ACC112 (cell line): ENCODE measurements around the gene EI24.
"Not testable (repeated sequence)": the region's sequence is repeated elsewhere in the genome, so short reads cannot be mapped to it uniquely, and the experiment has no call there.

Source experiments
- H2AFZ ChIP-seq: fragments of 200-600 bp; sonication (generic); one replicate; pipeline ENCODE4 v1.6.0; 2017; ENCODE audit warnings: antibody characterized with exemption, low read length; ENCODE audit not compliant: unreplicated experiment
- H3K27ac ChIP-seq: fragments of 200-600 bp; sonication (generic); 2 replicates; pipeline ENCODE4 v1.5.1; 2014; ENCODE audit warnings: low read depth, mild to moderate bottlenecking, antibody characterized with exemption, low read length, moderate library complexity
- H3K27me3 ChIP-seq: fragments of 200-600 bp; sonication (generic); 2 replicates; pipeline ENCODE4 v1.6.1; 2014; ENCODE audit warnings: mild to moderate bottlenecking, antibody characterized with exemption, low read length, moderate library complexity, mixed read lengths; ENCODE audit not compliant: insufficient read depth
- H3K36me3 ChIP-seq: fragments of 200-600 bp; sonication (generic); 2 replicates; pipeline ENCODE4 v1.6.1; 2016; ENCODE audit warnings: mild to moderate bottlenecking, antibody characterized with exemption, low read length, moderate library complexity, mixed read lengths; ENCODE audit not compliant: insufficient read depth
- H3K4me1 ChIP-seq: fragments of 200-600 bp; sonication (generic); one replicate; pipeline ENCODE4 v1.6.1; 2016; ENCODE audit warnings: low read length, mixed read lengths; ENCODE audit not compliant: insufficient read depth, unreplicated experiment, control insufficient read depth
- H3K4me3 ChIP-seq: fragments of 200-600 bp; sonication (generic); 2 replicates; pipeline ENCODE4 v1.5.1; 2014; ENCODE audit warnings: mild to moderate bottlenecking, low read depth, low read length
- H3K79me2 ChIP-seq: fragments of 200-600 bp; sonication (generic); one replicate; pipeline ENCODE4 v1.6.0; 2016; ENCODE audit warnings: low read length; ENCODE audit not compliant: control insufficient read depth, unreplicated experiment, insufficient read depth

Gene EI24

GRCh38 chr11:125568970-125569914 lies at the start of gene EI24:
TSS of gene EI24 (plus strand) at chr11:125569477. CDS start at chr11:125572528, 3,051 bp downstream.
- peaks cover 7% of the 10 kb centered on the region; the same call in 1 of the 2 replicates for H3K36me3 ChIP-seq
- H3K27ac ChIP-seq, result peak within 1 kb of the TSS; percentile 26; the same call in 1 of the 2 replicates
- peak within 1 kb of the TSS; percentile 94 for H2AFZ ChIP-seq
- peaks cover 11% of the 10 kb centered on the region for H3K4me1 ChIP-seq
- peaks cover 25% of the 10 kb centered on the region for H3K79me2 ChIP-seq
- peak within 1 kb of the TSS; percentile 95 for H3K4me3 ChIP-seq
- H3K27me3 ChIP-seq, result no peaks in the 10 kb centered on the region

DNA sequence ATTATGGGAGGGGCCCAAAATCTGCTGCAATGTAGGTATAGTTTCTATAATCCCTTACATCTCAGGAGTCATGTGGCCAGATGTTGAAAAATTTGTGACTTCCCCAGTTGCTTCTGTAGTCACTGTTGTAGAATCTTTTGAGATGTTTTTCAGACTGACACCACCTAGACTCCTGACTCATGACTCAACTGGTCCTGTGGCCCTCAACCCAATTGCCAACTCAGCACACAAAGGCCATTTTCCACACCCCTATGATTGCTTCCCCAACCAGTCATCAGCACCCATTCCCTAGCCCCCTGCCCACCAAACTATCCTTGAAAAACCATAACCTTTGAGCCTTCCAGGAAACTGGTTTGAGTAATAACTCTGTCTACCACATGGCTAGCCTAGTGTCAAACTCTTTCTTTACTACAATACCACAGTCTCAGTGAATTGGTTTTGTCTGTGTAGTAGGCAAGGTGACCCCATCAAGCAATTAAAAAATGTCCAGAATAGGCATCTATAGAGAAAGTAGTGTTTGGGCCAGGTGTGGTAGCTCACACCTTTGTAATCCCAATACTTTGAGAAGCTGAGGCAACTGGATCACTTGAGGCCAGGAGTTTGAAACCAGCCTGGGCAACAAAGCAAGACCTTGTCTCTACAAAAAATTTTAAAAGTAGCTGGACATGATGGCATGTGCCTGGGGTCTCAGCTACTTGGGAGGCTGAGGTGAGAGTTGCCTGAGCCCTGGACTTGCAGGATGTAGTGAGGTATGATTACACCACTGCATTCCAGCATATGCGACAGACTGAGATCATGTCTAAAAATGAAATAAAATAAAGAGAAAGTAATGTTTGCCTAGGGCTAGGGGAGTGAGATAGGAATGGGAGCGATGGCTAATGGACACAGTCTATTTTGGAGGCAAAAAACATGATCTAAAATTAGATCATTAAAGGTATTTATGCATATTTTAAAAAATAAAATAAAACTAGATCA lies 49.1 kb upstream of the EI24 start:
- H3K36me3 ChIP-seq, result no peaks in the 10 kb centered on the region
- no peak overlapping the region for H3K4me3 ChIP-seq
- no peaks in the 10 kb centered on the region for H3K27me3 ChIP-seq
- no peak overlapping the region for H3K27ac ChIP-seq
- no peaks in the 10 kb centered on the region for H3K79me2 ChIP-seq
- no peaks in the 10 kb centered on the region for H3K4me1 ChIP-seq
- H2AFZ ChIP-seq, result no peak overlapping the region

- H3K36me3 ChIP-seq, result no peaks in the 10 kb centered on the region
- no peak overlapping the region for H2AFZ ChIP-seq
- no peaks in the 10 kb centered on the region for H3K27me3 ChIP-seq
Observed at GRCh38 chr11:125525303-125525702, 44.0 kb upstream of the EI24 start.

DNA sequence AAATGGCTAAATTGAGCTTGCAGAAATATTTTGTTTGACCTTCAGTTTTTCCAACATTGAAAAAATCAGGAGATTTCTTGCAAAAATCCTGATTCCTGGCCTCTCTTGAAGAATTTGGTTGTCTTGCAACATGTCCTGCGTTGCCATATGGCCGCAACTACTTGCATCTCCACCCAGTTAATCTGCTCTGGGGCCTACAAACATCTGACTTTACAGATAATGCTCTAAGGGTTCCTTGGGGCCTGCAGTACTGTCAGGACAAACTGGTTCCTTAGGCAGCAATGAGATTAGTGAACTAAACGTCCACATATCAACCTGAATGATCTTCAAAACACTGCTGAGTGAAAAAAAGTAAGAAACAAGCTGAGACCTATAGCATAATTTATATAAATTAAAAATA lies 36.6 kb upstream of the EI24 start:
- H3K4me1 ChIP-seq, result no peaks in the 10 kb centered on the region
- no peak overlapping the region for H3K27ac ChIP-seq
- no peaks in the 10 kb centered on the region for H3K79me2 ChIP-seq
- H2AFZ ChIP-seq, result no peak overlapping the region
- H3K36me3 ChIP-seq, result no peaks in the 10 kb centered on the region
- H3K27me3 ChIP-seq, result peaks cover 17% of the 10 kb centered on the region; the same call in 1 of the 2 replicates
- no peak overlapping the region for H3K4me3 ChIP-seq

More at GRCh38 chr11:125525303-125525702, 44.0 kb upstream of the EI24 start:
- Histone ChIP-seq H3K79me2 (no peaks in the 10 kb centered on the region), H3K27ac (no peak overlapping the region), H3K4me3 (no peak overlapping the region), H3K4me1 (no peaks in the 10 kb centered on the region)

DNA sequence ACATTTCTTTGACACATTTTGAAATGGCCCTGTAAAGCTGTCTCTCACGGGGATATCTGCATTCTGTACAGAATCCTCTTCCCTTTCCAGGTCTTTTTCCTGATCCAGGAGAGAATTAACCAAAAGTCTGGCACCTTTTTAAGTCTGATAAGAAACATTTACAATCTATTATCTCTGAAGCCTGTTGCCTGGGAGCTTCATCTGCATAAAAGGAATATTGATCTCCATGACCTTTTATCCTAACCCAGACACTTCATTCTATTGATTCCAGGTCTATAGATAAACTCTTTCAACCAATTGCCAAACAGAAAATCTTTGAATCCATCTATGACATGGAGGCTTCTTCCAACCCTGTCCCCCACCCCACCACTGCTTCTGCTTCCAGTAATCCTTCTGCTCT lies 33.7 kb upstream of the EI24 start:
- Histone ChIP-seq H2AFZ (no peak overlapping the region), H3K36me3 (no peaks in the 10 kb centered on the region), H3K4me1 (no peaks in the 10 kb centered on the region), H3K27me3 (peaks cover 17% of the 10 kb centered on the region; the same call in 1 of the 2 replicates), H3K4me3 (no peak overlapping the region), H3K27ac (no peak overlapping the region), H3K79me2 (no peaks in the 10 kb centered on the region)

GRCh38 chr11:125536834-125537233 lies 32.4 kb upstream of the EI24 start:
- peaks cover 17% of the 10 kb centered on the region; the same call in 1 of the 2 replicates for H3K27me3 ChIP-seq
- not testable (repeated sequence) for H3K27ac ChIP-seq, H2AFZ ChIP-seq, H3K4me3 ChIP-seq, H3K36me3 ChIP-seq, H3K4me1 ChIP-seq, H3K79me2 ChIP-seq

GRCh38 chr11:125542709-125543108 lies 26.6 kb upstream of the EI24 start:
- H3K79me2 ChIP-seq, result no peaks in the 10 kb centered on the region
- H3K4me1 ChIP-seq, result no peaks in the 10 kb centered on the region
- no peak overlapping the region for H3K27ac ChIP-seq
- H3K4me3 ChIP-seq, result no peak overlapping the region
- H3K36me3 ChIP-seq, result no peaks in the 10 kb centered on the region
- H3K27me3 ChIP-seq, result peaks cover 8% of the 10 kb centered on the region; the same call in 1 of the 2 replicates
- H2AFZ ChIP-seq, result no peak overlapping the region

DNA sequence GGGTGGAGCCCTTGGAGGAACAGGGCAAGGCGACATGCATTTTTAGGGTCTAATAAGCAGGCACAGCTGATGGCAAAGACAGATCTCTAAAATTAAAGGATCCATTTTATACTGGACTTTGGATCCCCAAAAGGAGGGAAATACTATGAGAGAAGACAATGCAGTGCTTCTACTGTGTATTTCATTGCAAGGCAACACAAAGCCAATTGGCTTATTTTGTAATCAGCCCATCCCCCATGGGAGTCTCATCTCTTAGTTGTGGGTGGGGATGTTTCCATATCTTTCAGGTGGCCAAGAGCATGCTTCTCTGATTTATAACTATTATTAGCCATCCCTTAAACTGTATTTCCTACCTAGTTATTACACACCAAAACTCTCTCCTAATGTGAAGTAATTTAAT lies 18.5 kb upstream of the EI24 start:
- no peaks in the 10 kb centered on the region for H3K79me2 ChIP-seq
- H3K4me3 ChIP-seq, result no peak overlapping the region
- no peaks in the 10 kb centered on the region for H3K36me3 ChIP-seq

GRCh38 chr11:125551835-125552342 lies 17.4 kb upstream of the EI24 start:
- Histone ChIP-seq H2AFZ (no peak overlapping the region), H3K79me2 (no peaks in the 10 kb centered on the region), H3K4me3 (no peak overlapping the region), H3K27ac (no peak overlapping the region), H3K4me1 (no peaks in the 10 kb centered on the region), H3K27me3 (peaks cover 16% of the 10 kb centered on the region; the same call in 1 of the 2 replicates), H3K36me3 (no peaks in the 10 kb centered on the region)

More for the DNA sequence above, 18.5 kb upstream of the EI24 start:
- Histone ChIP-seq H2AFZ (no peak overlapping the region), H3K27me3 (peaks cover 16% of the 10 kb centered on the region; the same call in 1 of the 2 replicates), H3K4me1 (no peaks in the 10 kb centered on the region), H3K27ac (no peak overlapping the region)

DNA sequence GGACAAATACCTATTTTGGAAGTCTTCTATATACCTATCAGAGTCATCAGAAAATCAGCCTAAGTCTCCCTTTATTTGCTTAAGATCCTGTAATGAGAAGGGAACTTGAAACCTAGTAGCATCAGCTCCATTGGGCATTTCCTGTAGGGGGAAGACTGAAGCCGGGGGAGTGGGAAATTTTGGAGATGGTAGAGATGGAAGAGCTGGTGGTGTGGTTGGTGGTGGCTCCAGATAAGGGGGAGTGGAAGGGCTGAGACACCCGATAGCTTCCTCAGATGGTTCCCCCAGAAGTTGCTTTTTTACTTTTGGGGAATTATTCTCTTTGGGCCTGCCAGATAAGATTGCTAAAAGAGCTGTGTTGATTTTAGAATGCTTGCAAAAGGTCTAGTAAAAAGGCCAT lies 16.4 kb upstream of the EI24 start:
- Histone ChIP-seq H3K27me3 (peaks cover 6% of the 10 kb centered on the region; the same call in 1 of the 2 replicates), H3K27ac (no peak overlapping the region), H3K4me3 (no peak overlapping the region), H3K79me2 (no peaks in the 10 kb centered on the region), H2AFZ (no peak overlapping the region), H3K4me1 (no peaks in the 10 kb centered on the region), H3K36me3 (no peaks in the 10 kb centered on the region)
